HepG2 (cell line): ENCODE measurements around the gene PMEPA1. TPM values are rescaled to one million over a fixed set of nuclear protein-coding genes. Genes with fewer than 3 reads are reported as not detected.

ENCODE experiments used
- ATAC-seq: fragments of 200-7000 bp; cut with Tn5 transposase; 3 replicates; pipeline ENCODE4 v1.9.1; 2020; ENCODE audit warnings: mild to moderate bottlenecking, moderate library complexity
- BruUV-seq: library from RNA; stranded (reverse); fragments of 400-500 nt; replicated peaks from 2 replicates; lab custom pipeline; 2021; lab: Mats Ljungman, UMichigan
- CTCF ChIA-PET: fragments of 300-600 bp; formaldehyde crosslinking; extraction: SDS; loops from one replicate; lab custom pipeline; 2021; ENCODE audit warnings: low total read pairs, inconsistent platforms, low intra/inter-chr PET ratio; lab: Yijun Ruan, JAX
- POLR2A ChIA-PET: fragments of 350-600 bp; sonication (Branson Sonifier 250); formaldehyde crosslinking; loops from one replicate; lab custom pipeline; 2020; ENCODE audit warnings: antibody characterized with exemption, inconsistent platforms; lab: Yijun Ruan, JAX
- DNase-seq: peaks from one replicate; pipeline ENCODE4 v3.0.0-alpha.2; 2015; ENCODE audit warnings: low spot score
- FAIRE-seq: peaks from 3 replicates; lab custom pipeline; 2011; peaks lifted over from hg19 to GRCh38; lab: Jason Lieb, UNC
- H2AFZ ChIP-seq: one replicate; pipeline ENCODE4 v1.6.1; 2011; ENCODE audit warnings: low read length, inconsistent platforms
- H3K27ac ChIP-seq: fragments of 300-600 bp; 3 replicates; pipeline ENCODE4 v1.8.0; 2011; ENCODE audit warnings: mixed run types, mild to moderate bottlenecking, mixed read lengths, low read length, inconsistent platforms; ENCODE audit not compliant: insufficient read depth; ENCODE audit errors: extremely low read length
- H3K27me3 ChIP-seq, 2 experiments: fragments of 200-600 bp in 1 of 2; 2 replicates in 1 of 2; 3 replicates in 1 of 2; pipeline versions ENCODE4 v1.6.0 to v1.8.0; 2011; ENCODE audit warnings: low read length in 2 of 2, mild to moderate bottlenecking in 2 of 2, moderate library complexity in 2 of 2, inconsistent platforms in 1 of 2; ENCODE audit not compliant: insufficient read depth in 2 of 2, control insufficient read depth in 1 of 2
- H3K36me3 ChIP-seq, 2 experiments: fragments of 200-600 bp in 1 of 2; replicated peaks in 1 of 2; 2 replicates in 1 of 2; 3 replicates in 1 of 2; pipeline versions ENCODE4 v1.5.1 to v1.8.0; 2011; ENCODE audit warnings: low read length in 2 of 2, inconsistent platforms in 1 of 2; ENCODE audit not compliant: insufficient read depth in 2 of 2, control insufficient read depth in 1 of 2
- H3K4me1 ChIP-seq: 2 replicates; pipeline ENCODE4 v1.5.1; 2012; ENCODE audit warnings: low read length, inconsistent platforms; ENCODE audit not compliant: insufficient read depth
- H3K4me2 ChIP-seq: 2 replicates; pipeline ENCODE4 v1.6.0; 2011; ENCODE audit warnings: low read depth, low read length, inconsistent platforms
- H3K4me3 ChIP-seq, 3 experiments: fragments of 200-600 bp in 1 of 3; sonication (generic), shearing (Covaris generic) in 1 of 3; replicated peaks in 1 of 3; 2 replicates each; pipeline ENCODE4 v1.5.1; 2011 to 2016; ENCODE audit warnings: low read length in 3 of 3, inconsistent platforms in 2 of 3, low read depth in 2 of 3, mild to moderate bottlenecking in 2 of 3, control low read depth in 1 of 3, mixed read lengths in 1 of 3; ENCODE audit not compliant: insufficient read depth in 1 of 3
- H3K79me2 ChIP-seq: one replicate; pipeline ENCODE4 v1.6.1; 2011; ENCODE audit warnings: low read length, inconsistent platforms; ENCODE audit not compliant: insufficient read depth
- H3K9ac ChIP-seq: 2 replicates; pipeline ENCODE4 v1.6.0; 2011; ENCODE audit warnings: mild to moderate bottlenecking, low read depth, low read length, inconsistent platforms; ENCODE audit not compliant: insufficient read depth
- H3K9me3 ChIP-seq: 2 replicates; pipeline ENCODE4 v1.5.1; 2012; ENCODE audit warnings: mild to moderate bottlenecking, low read length
- H4K20me1 ChIP-seq: 2 replicates; pipeline ENCODE4 v1.6.0; 2011; ENCODE audit warnings: inconsistent platforms, mild to moderate bottlenecking, low read length, moderate library complexity; ENCODE audit not compliant: insufficient read depth
- CHCHD3 ChIP-seq: sonication (generic); formaldehyde crosslinking; IDR thresholded peaks from 2 replicates; pipeline ENCODE4 v1.8.0; 2022; ENCODE audit warnings: mild to moderate bottlenecking, missing genetic modification reagents, moderate library complexity
- MXD4 ChIP-seq: IDR thresholded peaks from 2 replicates; pipeline ENCODE4 v1.6.1; 2016; ENCODE audit warnings: mild to moderate bottlenecking, missing biosample characterization, missing genetic modification reagents
- ONECUT2 ChIP-seq: sonication (generic); formaldehyde crosslinking; IDR thresholded peaks from 2 replicates; pipeline ENCODE4 v1.4.0; 2020; ENCODE audit warnings: missing genetic modification reagents
- SAP130 ChIP-seq: IDR thresholded peaks from 2 replicates; pipeline ENCODE4 v1.6.1; 2016; ENCODE audit warnings: low read depth
- SYNCRIP ChIP-seq: fragments of 200-400 bp; formaldehyde crosslinking; IDR thresholded peaks from 2 replicates; pipeline ENCODE4 v1.6.1; 2018; ENCODE audit warnings: mild to moderate bottlenecking, low read depth, low read length; ENCODE audit not compliant: insufficient read depth
- YEATS2 ChIP-seq: sonication (generic); formaldehyde crosslinking; IDR thresholded peaks from 2 replicates; pipeline ENCODE4 v1.4.0; 2020; ENCODE audit warnings: missing genetic modification reagents, borderline replicate concordance
- WGBS: methylation state at CpG from one replicate; pipeline ENCODE4 v1.1.6; 2017; ENCODE audit warnings: low lambda C conversion rate; 5-methylcytosine and 5-hydroxymethylcytosine counted together
- in situ Hi-C: cut with HindIII; loops from 2 replicates; pipeline ENCODE4 v1.10.0; 2017; ENCODE audit warnings: low pct_unique_long_range_greater_than_20kb; ENCODE audit not compliant: extremely low pct_ligation_motif_present
- intact Hi-C: fragments of 100-400 bp; cut with micrococcal nuclease; formaldehyde crosslinking; loops from one replicate; pipeline ENCODE4 v1.10.0; 2022; ENCODE audit not compliant: unreplicated experiment
- polyA plus RNA-seq, 8 experiments: library from polyadenylated mRNA; depleted of rRNA in 3 of 8; stranded (reverse) in 7 of 8; unstranded in 1 of 8; fragments of >200 nt; fragmentation: Illumina TruSeq in 4 of 8; extraction: Trizol in 4 of 8; gene quantifications; 2 replicates each; pipeline versions ENCODE4 v1.2.1 to v1.2.3, GENCODE V29; 2011 to 2016; ENCODE audit warnings: low read depth in 4 of 8, missing spikeins in 1 of 8, mixed read lengths in 1 of 8; ENCODE audit not compliant: insufficient read depth in 1 of 8
- total RNA-seq, 5 experiments: library from RNA; depleted of rRNA; stranded (reverse); fragments of >200 nt; fragmentation: Illumina TruSeq; extraction: Trizol; gene quantifications; 2 replicates each; pipeline ENCODE4 v1.2.3, GENCODE V29; 2016; ENCODE audit warnings: low read depth in 1 of 5
- TF ChIP-seq, protein P1 (sequence below): sonication (generic); formaldehyde crosslinking; IDR thresholded peaks from 2 replicates; pipeline ENCODE4 v1.5.0; 2020; ENCODE audit warnings: missing genetic modification reagents, mild to moderate bottlenecking, borderline replicate concordance
- TF ChIP-seq, protein P2 (sequence below): sonication (generic); formaldehyde crosslinking; IDR thresholded peaks from 2 replicates; pipeline ENCODE4 v1.4.0; 2020; ENCODE audit warnings: missing genetic modification reagents, borderline replicate concordance
- TF ChIP-seq, protein P3 (sequence below): sonication (generic); formaldehyde crosslinking; IDR thresholded peaks from 2 replicates; pipeline ENCODE4 v1.4.0; 2020; ENCODE audit warnings: mild to moderate bottlenecking, missing genetic modification reagents
- TF ChIP-seq, protein P4 (sequence below): IDR thresholded peaks from 2 replicates; pipeline ENCODE4 v1.6.1; 2012; ENCODE audit warnings: inconsistent platforms
- TF ChIP-seq, protein P5 (sequence below): conservative IDR thresholded peaks from 2 replicates; pipeline ENCODE4 v1.6.1; 2018; ENCODE audit warnings: missing genetic modification reagents
- TF ChIP-seq, protein P6 (sequence below): sonication (generic); formaldehyde crosslinking; IDR thresholded peaks from 2 replicates; pipeline ENCODE4 v1.4.0; 2020; ENCODE audit warnings: missing genetic modification reagents

PMEPA1 gene
- total and polyA plus RNA-seq, 2 of the 13 experiments (the other 11 are each of a cell fraction or from before 2014, with no cell fraction given): not detected

DNA sequence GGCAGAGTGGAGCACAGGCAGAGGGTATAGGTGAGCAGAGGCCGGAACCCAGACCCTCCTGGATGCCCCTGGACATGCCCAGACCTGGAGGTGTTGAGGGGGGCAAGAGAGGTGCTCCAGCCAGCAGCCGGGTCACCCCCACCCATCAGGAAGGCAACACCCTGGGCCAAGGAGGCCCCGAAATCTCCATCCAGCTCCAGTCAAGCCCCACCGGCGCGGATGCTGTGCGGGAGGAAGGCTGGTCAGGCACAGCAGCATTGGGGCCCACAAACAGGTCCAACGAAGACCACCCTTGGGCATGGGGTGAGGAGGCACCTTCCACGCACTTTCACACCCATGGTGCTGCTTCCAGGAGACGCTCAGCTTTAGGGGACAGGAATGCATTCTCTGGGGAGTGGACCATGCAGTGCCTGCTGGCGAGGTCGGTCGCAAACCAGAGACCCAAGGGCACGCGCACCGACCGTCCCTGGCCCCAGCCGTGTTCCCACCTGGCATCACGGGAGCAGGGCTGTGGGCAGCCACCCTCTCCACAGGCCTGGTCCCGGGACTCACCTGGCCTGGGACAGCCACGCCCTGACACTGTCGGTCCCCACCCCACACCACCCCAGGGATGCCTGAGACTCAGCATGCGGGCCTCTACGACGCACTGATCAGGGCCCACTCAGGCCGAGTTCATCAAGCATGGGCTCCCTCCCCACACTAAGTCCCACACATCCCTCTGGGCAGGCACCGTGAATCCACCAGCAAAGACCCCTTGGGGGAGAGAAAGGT lies 45.9 kb downstream of the PMEPA1 start:
- no TSS peak for BruUV-seq
- 30% methylated on average over 21 of the region's 27 CpGs for WGBS
- Histone ChIP-seq H3K4me1 (no peaks in the 10 kb centered on the region), H3K4me2 (no peak overlapping the region), H3K27me3 (peaks cover 22 to 99% of the 10 kb centered on the region in 2 experiments), H3K9me3 (no peaks in the 10 kb centered on the region), H3K4me3 (no peak overlapping the region), H3K9ac (no peak overlapping the region), H4K20me1 (no peaks in the 10 kb centered on the region), H2AFZ (no peak overlapping the region), H3K36me3 (no peaks in the 10 kb centered on the region), H3K79me2 (no peaks in the 10 kb centered on the region), H3K27ac (no peak overlapping the region)
- intact Hi-C loops (no loop called here), in situ Hi-C loops (no loop called here)
- no peak for DNase-seq
- no peak for ATAC-seq
- FAIRE-seq: no peak
- ChIA-PET CTCF (no interaction called here), POLR2A (no interaction called here)
- TF ChIP-seq ONECUT2 (CRISPR knock-in tag): no peak
- TF ChIP-seq, protein P1, sequence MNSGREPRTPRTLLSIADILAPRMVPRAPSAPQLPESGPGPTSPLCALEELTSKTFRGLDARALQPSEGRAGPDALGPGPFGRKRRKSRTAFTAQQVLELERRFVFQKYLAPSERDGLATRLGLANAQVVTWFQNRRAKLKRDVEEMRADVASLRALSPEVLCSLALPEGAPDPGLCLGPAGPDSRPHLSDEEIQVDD: no peak
- TF ChIP-seq, protein P2, sequence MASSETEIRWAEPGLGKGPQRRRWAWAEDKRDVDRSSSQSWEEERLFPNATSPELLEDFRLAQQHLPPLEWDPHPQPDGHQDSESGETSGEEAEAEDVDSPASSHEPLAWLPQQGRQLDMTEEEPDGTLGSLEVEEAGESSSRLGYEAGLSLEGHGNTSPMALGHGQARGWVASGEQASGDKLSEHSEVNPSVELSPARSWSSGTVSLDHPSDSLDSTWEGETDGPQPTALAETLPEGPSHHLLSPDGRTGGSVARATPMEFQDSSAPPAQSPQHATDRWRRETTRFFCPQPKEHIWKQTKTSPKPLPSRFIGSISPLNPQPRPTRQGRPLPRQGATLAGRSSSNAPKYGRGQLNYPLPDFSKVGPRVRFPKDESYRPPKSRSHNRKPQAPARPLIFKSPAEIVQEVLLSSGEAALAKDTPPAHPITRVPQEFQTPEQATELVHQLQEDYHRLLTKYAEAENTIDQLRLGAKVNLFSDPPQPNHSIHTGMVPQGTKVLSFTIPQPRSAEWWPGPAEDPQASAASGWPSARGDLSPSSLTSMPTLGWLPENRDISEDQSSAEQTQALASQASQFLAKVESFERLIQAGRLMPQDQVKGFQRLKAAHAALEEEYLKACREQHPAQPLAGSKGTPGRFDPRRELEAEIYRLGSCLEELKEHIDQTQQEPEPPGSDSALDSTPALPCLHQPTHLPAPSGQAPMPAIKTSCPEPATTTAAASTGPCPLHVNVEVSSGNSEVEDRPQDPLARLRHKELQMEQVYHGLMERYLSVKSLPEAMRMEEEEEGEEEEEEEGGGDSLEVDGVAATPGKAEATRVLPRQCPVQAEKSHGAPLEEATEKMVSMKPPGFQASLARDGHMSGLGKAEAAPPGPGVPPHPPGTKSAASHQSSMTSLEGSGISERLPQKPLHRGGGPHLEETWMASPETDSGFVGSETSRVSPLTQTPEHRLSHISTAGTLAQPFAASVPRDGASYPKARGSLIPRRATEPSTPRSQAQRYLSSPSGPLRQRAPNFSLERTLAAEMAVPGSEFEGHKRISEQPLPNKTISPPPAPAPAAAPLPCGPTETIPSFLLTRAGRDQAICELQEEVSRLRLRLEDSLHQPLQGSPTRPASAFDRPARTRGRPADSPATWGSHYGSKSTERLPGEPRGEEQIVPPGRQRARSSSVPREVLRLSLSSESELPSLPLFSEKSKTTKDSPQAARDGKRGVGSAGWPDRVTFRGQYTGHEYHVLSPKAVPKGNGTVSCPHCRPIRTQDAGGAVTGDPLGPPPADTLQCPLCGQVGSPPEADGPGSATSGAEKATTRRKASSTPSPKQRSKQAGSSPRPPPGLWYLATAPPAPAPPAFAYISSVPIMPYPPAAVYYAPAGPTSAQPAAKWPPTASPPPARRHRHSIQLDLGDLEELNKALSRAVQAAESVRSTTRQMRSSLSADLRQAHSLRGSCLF (CRISPR knock-in tag): no peak
- TF ChIP-seq SAP130 (CRISPR knock-in tag): no peak
- TF ChIP-seq, protein P3, sequence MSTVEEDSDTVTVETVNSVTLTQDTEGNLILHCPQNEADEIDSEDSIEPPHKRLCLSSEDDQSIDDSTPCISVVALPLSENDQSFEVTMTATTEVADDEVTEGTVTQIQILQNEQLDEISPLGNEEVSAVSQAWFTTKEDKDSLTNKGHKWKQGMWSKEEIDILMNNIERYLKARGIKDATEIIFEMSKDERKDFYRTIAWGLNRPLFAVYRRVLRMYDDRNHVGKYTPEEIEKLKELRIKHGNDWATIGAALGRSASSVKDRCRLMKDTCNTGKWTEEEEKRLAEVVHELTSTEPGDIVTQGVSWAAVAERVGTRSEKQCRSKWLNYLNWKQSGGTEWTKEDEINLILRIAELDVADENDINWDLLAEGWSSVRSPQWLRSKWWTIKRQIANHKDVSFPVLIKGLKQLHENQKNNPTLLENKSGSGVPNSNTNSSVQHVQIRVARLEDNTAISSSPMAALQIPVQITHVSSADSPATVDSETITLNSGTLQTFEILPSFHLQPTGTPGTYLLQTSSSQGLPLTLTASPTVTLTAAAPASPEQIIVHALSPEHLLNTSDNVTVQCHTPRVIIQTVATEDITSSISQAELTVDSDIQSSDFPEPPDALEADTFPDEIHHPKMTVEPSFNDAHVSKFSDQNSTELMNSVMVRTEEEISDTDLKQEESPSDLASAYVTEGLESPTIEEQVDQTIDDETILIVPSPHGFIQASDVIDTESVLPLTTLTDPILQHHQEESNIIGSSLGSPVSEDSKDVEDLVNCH (CRISPR knock-in tag): no peak
- TF ChIP-seq YEATS2: no peak
- TF ChIP-seq SYNCRIP: no peak
- TF ChIP-seq, protein P4, sequence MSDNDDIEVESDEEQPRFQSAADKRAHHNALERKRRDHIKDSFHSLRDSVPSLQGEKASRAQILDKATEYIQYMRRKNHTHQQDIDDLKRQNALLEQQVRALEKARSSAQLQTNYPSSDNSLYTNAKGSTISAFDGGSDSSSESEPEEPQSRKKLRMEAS: no peak
- no peak for TF ChIP-seq MXD4
- TF ChIP-seq, protein P5, sequence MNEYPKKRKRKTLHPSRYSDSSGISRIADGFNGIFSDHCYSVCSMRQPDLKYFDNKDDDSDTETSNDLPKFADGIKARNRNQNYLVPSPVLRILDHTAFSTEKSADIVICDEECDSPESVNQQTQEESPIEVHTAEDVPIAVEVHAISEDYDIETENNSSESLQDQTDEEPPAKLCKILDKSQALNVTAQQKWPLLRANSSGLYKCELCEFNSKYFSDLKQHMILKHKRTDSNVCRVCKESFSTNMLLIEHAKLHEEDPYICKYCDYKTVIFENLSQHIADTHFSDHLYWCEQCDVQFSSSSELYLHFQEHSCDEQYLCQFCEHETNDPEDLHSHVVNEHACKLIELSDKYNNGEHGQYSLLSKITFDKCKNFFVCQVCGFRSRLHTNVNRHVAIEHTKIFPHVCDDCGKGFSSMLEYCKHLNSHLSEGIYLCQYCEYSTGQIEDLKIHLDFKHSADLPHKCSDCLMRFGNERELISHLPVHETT: no peak
- no peak for TF ChIP-seq CHCHD3 (CRISPR knock-in tag)
- TF ChIP-seq, protein P6, sequence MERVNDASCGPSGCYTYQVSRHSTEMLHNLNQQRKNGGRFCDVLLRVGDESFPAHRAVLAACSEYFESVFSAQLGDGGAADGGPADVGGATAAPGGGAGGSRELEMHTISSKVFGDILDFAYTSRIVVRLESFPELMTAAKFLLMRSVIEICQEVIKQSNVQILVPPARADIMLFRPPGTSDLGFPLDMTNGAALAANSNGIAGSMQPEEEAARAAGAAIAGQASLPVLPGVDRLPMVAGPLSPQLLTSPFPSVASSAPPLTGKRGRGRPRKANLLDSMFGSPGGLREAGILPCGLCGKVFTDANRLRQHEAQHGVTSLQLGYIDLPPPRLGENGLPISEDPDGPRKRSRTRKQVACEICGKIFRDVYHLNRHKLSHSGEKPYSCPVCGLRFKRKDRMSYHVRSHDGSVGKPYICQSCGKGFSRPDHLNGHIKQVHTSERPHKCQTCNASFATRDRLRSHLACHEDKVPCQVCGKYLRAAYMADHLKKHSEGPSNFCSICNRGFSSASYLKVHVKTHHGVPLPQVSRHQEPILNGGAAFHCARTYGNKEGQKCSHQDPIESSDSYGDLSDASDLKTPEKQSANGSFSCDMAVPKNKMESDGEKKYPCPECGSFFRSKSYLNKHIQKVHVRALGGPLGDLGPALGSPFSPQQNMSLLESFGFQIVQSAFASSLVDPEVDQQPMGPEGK (CRISPR knock-in tag): no peak
